ENCODE data around the gene HECTD4.
"Not testable (repeated sequence)": the region's sequence is repeated elsewhere in the genome, so short reads cannot be mapped to it uniquely, and the experiment has no call there.

The HECTD4 gene

DNA sequence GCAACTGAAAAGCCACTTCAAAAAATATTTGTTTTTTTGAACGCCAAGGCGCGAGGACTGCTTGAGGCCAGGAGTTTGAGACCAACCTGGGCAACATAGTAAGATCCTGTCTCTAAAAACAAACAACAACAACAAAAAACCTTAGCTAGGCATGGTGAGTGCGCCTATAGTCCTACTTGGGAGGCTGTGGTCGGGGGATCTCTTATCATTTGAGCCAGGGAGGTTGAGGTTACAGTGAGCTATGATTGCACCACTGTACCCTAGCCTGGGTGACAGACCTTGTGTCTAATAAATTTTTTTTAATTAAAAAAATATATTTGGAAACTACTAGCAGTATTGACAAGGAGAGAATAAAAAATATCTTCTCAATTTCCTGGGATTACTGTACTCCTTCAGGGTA lies 143.8 kb downstream of the HECTD4 start:
- Histone ChIP-seq H3K27me3 (no peaks in the 10 kb centered on the region), H3K27ac (no peak overlapping the region), H3K4me1 (no peaks in the 10 kb centered on the region; a peak in 1 of 20 replicates), H3K4me2 (no peak overlapping the region), H3K4me3 (no peak overlapping the region), H3K9ac (no peak overlapping the region), H4K20me1 (peaks cover 0 to 3% (median 0%) of the 10 kb centered on the region in 11 experiments; a peak in 2 of 22 replicates), H3K9me3 (replicated peaks in 1 of 11) (no peaks in the 10 kb centered on the region), H3K36me3 (peaks cover 92 to 100% (median 96%) of the 10 kb centered on the region in 11 experiments)
- no peak for TF ChIP-seq Cebpa-rat (IDR thresholded peaks at IDR 0.05)

DNA sequence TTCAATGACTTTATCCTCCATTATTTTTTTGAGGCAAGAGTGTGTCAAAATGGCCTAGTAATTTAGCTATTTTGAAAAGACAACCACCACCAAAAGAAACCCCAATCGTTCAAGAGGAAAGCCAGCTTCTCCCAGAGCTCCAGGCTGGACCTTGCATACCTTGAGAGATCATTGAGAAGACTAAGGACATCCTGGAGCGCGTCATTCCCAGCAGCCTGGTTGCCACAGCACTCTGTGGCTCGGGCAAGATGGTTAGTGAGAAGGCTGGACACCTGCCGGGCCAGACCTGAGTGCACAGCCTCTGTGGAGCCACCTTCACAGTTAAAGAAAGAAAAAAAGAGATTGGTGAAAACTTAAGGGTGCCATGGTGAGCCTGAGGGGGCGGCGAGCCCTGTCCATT lies 145.4 kb downstream of the HECTD4 start:
- Histone ChIP-seq H3K4me1 (no peaks in the 10 kb centered on the region; a peak in 1 of 20 replicates), H3K4me3 (no peak overlapping the region), H3K9me3 (replicated peaks in 1 of 11) (no peaks in the 10 kb centered on the region), H3K4me2 (no peak overlapping the region), H4K20me1 (no peaks in the 10 kb centered on the region; a peak in 1 of 22 replicates), H3K27me3 (no peaks in the 10 kb centered on the region), H3K27ac (no peak overlapping the region), H3K36me3 (peaks cover 90 to 100% (median 93%) of the 10 kb centered on the region in 11 experiments), H3K9ac (no peak overlapping the region)
- no peak for TF ChIP-seq Cebpa-rat (IDR thresholded peaks at IDR 0.05)

DNA sequence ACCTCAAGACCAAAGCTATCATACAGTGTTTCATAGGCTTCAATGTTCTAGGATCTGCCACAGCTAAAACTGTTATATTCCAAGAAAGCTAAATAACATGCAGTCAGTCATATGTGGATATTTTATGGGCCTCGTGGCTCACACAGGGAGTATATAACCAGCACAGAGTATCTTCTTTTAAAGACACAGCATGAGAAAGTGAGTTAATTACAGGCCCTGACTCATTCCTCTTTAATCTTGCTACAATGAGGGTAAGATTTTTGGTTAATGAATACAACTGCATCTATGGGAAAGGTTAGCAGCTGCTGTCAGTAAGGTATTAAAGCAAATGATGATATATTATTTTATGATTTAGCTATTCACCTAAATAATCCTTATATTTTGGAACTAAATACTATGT lies 145.8 kb downstream of the HECTD4 start:
- no peak overlapping the region for H3K27ac ChIP-seq
- no peaks in the 10 kb centered on the region for H3K9me3 ChIP-seq (replicated peaks in 1 of 11)
- no peaks in the 10 kb centered on the region; a peak in 1 of 22 replicates for H4K20me1 ChIP-seq
- no peaks in the 10 kb centered on the region for H3K27me3 ChIP-seq
- H3K36me3 ChIP-seq, result peaks cover 90 to 100% (median 93%) of the 10 kb centered on the region in 11 experiments
- H3K4me3 ChIP-seq, result no peak overlapping the region
- H3K9ac ChIP-seq, result no peak overlapping the region
- TF ChIP-seq Cebpa-rat (IDR thresholded peaks at IDR 0.05), result no peak
- no peaks in the 10 kb centered on the region; a peak in 1 of 20 replicates for H3K4me1 ChIP-seq
- H3K4me2 ChIP-seq, result no peak overlapping the region

DNA sequence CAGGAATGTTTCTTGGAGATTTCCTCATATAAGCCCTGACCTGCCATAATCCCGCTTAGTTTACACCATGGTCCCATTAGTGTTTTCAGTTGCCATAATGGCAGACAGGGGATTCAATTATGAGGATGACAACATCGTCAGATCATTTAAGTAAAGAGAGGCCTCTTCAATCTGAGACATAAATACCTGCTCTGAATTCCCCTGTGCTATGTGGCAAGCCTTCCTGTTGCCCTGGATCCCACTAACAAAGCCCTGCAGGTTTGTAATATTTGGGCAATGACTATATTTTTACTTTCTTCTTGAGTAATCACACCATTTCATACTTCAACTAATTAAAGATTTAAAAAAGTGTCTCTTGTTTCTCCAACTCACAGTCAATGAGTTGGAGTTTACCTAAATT lies 147.9 kb downstream of the HECTD4 start:
- H3K4me2 ChIP-seq, result no peak overlapping the region
- no peaks in the 10 kb centered on the region; a peak in 1 of 22 replicates for H4K20me1 ChIP-seq
- H3K9me3 ChIP-seq (replicated peaks in 1 of 11), result no peaks in the 10 kb centered on the region
- H3K27ac ChIP-seq, result no peak overlapping the region
- no peaks in the 10 kb centered on the region for H3K27me3 ChIP-seq
- H3K36me3 ChIP-seq, result peaks cover 92 to 100% (median 94%) of the 10 kb centered on the region in 11 experiments
- H3K4me3 ChIP-seq, result no peak overlapping the region
- H3K9ac ChIP-seq, result no peak overlapping the region
- no peaks in the 10 kb centered on the region for H3K4me1 ChIP-seq
- TF ChIP-seq Cebpa-rat (IDR thresholded peaks at IDR 0.05), result no peak

DNA sequence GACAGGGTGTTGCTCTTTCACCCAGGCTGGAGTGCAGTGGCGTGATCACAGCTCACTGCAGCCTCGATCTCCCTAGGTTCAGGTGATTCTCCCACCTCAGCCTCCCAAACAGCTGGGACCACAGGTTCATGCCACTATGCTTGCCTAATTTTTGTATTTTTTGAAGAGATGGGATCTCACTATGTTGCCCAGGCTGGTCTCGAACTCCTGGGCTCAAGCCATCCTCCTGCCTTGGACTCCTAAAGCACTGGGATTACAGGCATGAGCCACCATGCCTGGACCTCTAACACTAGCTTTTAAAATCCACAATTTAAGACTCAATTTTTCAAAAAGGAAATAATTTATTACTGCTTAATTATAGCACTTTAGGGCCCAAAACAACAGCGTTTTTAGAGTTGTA lies 149.0 kb downstream of the HECTD4 start:
- peaks cover 90 to 100% (median 94%) of the 10 kb centered on the region in 11 experiments for H3K36me3 ChIP-seq
- TF ChIP-seq Cebpa-rat (IDR thresholded peaks at IDR 0.05), result no peak
- no peak overlapping the region for H3K4me3 ChIP-seq
- H3K27me3 ChIP-seq, result no peaks in the 10 kb centered on the region
- no peaks in the 10 kb centered on the region for H3K9me3 ChIP-seq (replicated peaks in 1 of 11)
- H3K4me1 ChIP-seq, result no peaks in the 10 kb centered on the region
- H3K27ac ChIP-seq, result no peak overlapping the region
- no peak overlapping the region for H3K4me2 ChIP-seq
- H3K9ac ChIP-seq, result no peak overlapping the region
- H4K20me1 ChIP-seq, result no peaks in the 10 kb centered on the region; a peak in 1 of 22 replicates

DNA sequence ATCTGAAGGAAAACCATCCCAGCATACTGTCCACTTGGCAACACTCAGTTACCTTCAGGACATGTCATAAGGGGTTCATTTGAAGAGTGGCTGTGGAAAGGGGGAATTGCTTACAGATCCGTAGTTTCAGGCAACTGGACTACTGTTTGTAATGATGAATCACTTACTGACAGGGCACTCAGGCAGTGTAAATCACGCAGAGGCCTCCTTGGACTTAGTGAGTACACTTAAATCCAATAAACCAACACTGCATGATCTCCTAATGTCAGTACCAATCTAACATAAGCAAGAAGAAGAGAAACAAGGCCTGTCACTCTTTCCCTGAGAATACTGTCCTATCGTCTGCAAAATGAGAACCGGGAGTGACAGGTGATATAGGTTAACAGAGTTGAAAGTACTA lies 152.1 kb downstream of the HECTD4 start:
- no peak overlapping the region for H3K4me2 ChIP-seq
- no peaks in the 10 kb centered on the region for H3K27me3 ChIP-seq
- H3K4me3 ChIP-seq, result no peak overlapping the region
- no peaks in the 10 kb centered on the region for H3K4me1 ChIP-seq
- peaks cover 86 to 100% (median 94%) of the 10 kb centered on the region in 11 experiments for H3K36me3 ChIP-seq
- H3K9me3 ChIP-seq (replicated peaks in 1 of 11), result no peaks in the 10 kb centered on the region
- H4K20me1 ChIP-seq, result no peaks in the 10 kb centered on the region; a peak in 1 of 22 replicates
- H3K27ac ChIP-seq, result no peak overlapping the region
- H3K9ac ChIP-seq, result no peak overlapping the region
- no peak for TF ChIP-seq Cebpa-rat (IDR thresholded peaks at IDR 0.05)

DNA sequence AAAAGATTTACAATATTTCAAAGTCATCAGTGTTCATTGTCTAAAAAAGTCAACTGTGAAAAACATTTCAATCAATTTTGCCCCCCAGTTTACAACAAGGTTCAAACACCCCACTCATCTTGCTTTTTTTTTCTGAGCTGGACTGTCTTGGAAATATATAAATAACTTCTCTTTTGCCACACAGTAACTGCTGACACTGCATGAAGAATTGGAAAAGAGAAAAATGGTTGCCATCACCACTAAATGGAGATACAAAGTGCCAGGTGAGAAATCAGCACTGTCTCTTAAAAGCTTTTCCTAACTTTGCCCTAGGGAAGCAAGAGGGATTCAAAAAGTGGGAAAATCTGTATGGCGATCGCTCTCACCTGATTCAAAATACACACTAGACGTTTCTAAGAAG lies 155.5 kb downstream of the HECTD4 start:
- TF ChIP-seq Cebpa-rat (IDR thresholded peaks at IDR 0.05), result no peak
- no peak overlapping the region for H3K27ac ChIP-seq
- no peaks in the 10 kb centered on the region; a peak in 1 of 22 replicates for H4K20me1 ChIP-seq
- H3K4me3 ChIP-seq, result no peak overlapping the region
- H3K4me2 ChIP-seq, result no peak overlapping the region
- no peaks in the 10 kb centered on the region for H3K27me3 ChIP-seq
- no peaks in the 10 kb centered on the region for H3K9me3 ChIP-seq (replicated peaks in 1 of 11)
- H3K4me1 ChIP-seq, result no peaks in the 10 kb centered on the region
- peaks cover 77 to 97% (median 91%) of the 10 kb centered on the region in 11 experiments for H3K36me3 ChIP-seq
- H3K9ac ChIP-seq, result no peak overlapping the region

DNA sequence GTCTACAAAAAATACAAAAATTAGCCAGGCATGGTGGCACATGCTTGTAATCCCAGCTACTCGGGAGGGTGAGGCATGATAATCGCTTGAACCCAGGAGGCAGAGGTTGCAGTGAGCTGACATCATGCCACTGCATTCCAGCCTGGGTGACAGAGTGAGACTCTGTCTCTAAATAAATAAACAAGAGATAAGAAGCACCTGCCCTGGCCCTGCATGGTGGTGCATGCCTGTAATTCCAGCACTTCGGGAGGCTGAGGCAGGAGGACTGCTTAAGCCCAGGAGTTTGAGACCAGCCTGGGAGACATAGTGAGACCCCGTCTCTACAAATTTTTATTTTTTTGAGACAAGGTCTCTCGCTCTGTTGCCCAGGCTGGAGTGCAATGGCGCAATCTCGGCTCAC lies 161.6 kb downstream of the HECTD4 start:
- not testable (repeated sequence) for H3K9me3 ChIP-seq (replicated peaks in 1 of 11); H3K4me2 ChIP-seq; H3K27me3 ChIP-seq; H3K27ac ChIP-seq; H3K4me1 ChIP-seq; H3K4me3 ChIP-seq; H3K9ac ChIP-seq; H4K20me1 ChIP-seq
- peaks cover 43 to 95% (median 66%) of the 10 kb centered on the region in 11 experiments for H3K36me3 ChIP-seq

DNA sequence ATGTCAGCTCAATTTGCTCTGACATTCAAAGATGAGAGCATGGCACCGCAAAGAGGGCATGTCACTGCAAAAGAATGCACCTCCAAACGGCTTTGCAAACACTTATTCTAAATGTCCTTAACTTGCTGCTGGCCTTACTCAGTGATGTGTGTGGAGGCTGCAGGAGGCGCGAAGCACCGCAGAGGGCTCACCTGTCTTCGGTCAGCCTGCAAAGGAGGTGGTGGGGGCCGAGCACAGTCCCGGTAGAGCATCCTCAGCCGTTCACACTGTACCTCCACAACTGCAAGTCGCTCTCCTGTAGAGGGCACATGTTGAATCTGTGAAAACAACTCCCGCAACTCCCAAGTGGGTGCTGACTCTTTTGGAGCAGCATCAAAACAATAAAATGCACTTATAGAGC lies 163.0 kb downstream of the HECTD4 start:
- Histone ChIP-seq H3K9me3 (replicated peaks in 1 of 11) (no peaks in the 10 kb centered on the region), H3K27me3 (no peaks in the 10 kb centered on the region), H3K9ac (no peak overlapping the region), H4K20me1 (no peaks in the 10 kb centered on the region), H3K36me3 (peaks cover 45 to 95% (median 67%) of the 10 kb centered on the region in 11 experiments), H3K4me3 (no peak overlapping the region), H3K4me1 (no peaks in the 10 kb centered on the region), H3K27ac (no peak overlapping the region), H3K4me2 (no peak overlapping the region)
- no peak for TF ChIP-seq Cebpa-rat (IDR thresholded peaks at IDR 0.05)

DNA sequence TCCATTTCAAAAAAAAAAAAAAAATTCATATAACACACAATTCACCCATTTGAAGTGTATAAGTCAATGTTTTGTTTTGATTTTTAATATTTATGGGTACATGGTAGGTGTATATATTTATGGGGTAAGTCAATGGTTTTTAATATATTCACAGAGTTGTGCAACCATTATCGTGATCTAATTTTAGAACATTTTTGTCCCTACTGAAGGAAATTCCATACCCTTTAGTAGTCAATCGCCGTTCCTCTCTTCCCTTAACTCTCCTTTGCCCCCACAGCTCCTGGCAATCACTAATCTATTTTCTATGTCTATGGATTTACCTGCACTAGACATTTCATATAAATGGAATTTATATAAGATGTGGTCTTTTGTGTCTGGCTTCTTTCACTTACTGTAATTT lies 164.1 kb downstream of the HECTD4 start:
- Histone ChIP-seq H3K4me1 (no peaks in the 10 kb centered on the region), H3K27ac (no peak overlapping the region), H3K36me3 (peaks cover 50 to 98% (median 73%) of the 10 kb centered on the region in 11 experiments), H3K27me3 (no peaks in the 10 kb centered on the region), H3K4me3 (no peak overlapping the region), H4K20me1 (no peaks in the 10 kb centered on the region), H3K9me3 (replicated peaks in 1 of 11) (no peaks in the 10 kb centered on the region), H3K4me2 (no peak overlapping the region), H3K9ac (no peak overlapping the region)
- TF ChIP-seq Cebpa-rat (IDR thresholded peaks at IDR 0.05), result no peak

All from BLaER1 treated with 17β-estradiol and CSF1 and Interleukin-3, amounts not matched to agents 10 nM and 100 nM (cell line).